Lower leg skin (tissue), 3 donors: ENCODE measurements around the gene ZNF311.

Experiments used
- POLR2A ChIP-seq, 2 donors: fragments of 450-650 bp; IDR thresholded peaks; one replicate each; pipeline ENCODE4 v1.6.1; 2016 to 2017; ENCODE audit warnings: antibody characterized with exemption in 2 of 2, mild to moderate bottlenecking in 1 of 2, moderate library complexity in 1 of 2
- TF ChIP-seq, protein P1 (sequence below), 3 donors: fragments of 450-650 bp; IDR thresholded peaks; one replicate each; pipeline ENCODE4 v1.5.1; 2016; ENCODE audit warnings: antibody characterized with exemption in 3 of 3, mild to moderate bottlenecking in 3 of 3, moderate library complexity in 2 of 3

GRCh38 chr6:28947067-28947765 lies 57.9 kb downstream of the ZNF311 start:
- no peak for TF ChIP-seq POLR2A (IDR thresholded peaks at IDR 0.05)
- TF ChIP-seq, protein P1, sequence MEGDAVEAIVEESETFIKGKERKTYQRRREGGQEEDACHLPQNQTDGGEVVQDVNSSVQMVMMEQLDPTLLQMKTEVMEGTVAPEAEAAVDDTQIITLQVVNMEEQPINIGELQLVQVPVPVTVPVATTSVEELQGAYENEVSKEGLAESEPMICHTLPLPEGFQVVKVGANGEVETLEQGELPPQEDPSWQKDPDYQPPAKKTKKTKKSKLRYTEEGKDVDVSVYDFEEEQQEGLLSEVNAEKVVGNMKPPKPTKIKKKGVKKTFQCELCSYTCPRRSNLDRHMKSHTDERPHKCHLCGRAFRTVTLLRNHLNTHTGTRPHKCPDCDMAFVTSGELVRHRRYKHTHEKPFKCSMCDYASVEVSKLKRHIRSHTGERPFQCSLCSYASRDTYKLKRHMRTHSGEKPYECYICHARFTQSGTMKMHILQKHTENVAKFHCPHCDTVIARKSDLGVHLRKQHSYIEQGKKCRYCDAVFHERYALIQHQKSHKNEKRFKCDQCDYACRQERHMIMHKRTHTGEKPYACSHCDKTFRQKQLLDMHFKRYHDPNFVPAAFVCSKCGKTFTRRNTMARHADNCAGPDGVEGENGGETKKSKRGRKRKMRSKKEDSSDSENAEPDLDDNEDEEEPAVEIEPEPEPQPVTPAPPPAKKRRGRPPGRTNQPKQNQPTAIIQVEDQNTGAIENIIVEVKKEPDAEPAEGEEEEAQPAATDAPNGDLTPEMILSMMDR (IDR thresholded peaks at IDR 0.05): no peak
